Smooth muscle cell of trachea (primary cell): ENCODE measurements around the gene ACVR2A. TPM values are rescaled to one million over a fixed set of nuclear protein-coding genes. Genes with fewer than 3 reads are reported as not detected.

ENCODE experiments used
- total RNA-seq: library from RNA; depleted of rRNA; stranded (reverse); fragments of >200 nt; gene quantifications from 2 replicates; pipeline ENCODE4 v1.2.1, GENCODE V29; 2014

The ACVR2A gene
- total RNA-seq = 10.8 and 11.9 TPM in 2 replicates

GRCh38 chr2:147844697-147845410 is at the start of gene ACVR2A:
TSS of gene ACVR2A (plus strand) at chr2:147845029. CDS start at chr2:147845153, 124 bp downstream.

Other genes starting within 250 kb of the ACVR2A start
- gene ORC4, start 175.7 kb downstream of the ACVR2A start, total RNA-seq = 25.0 and 45.5 TPM in 2 replicates
- gene MBD5, start 176.1 kb downstream of the ACVR2A start, total RNA-seq = 20.8 and 38.5 TPM in 2 replicates